ENCODE data around the gene KLF9. TPM values are rescaled to one million over a fixed set of nuclear protein-coding genes. Genes with fewer than 3 reads are reported as not detected.

The KLF9 gene
- total and polyA plus RNA-seq, 9 of the 15 experiments (the other 6 are each of a cell fraction or from before 2014, with no cell fraction given) = 3.3 to 11.9 (median 6.9) TPM

DNA sequence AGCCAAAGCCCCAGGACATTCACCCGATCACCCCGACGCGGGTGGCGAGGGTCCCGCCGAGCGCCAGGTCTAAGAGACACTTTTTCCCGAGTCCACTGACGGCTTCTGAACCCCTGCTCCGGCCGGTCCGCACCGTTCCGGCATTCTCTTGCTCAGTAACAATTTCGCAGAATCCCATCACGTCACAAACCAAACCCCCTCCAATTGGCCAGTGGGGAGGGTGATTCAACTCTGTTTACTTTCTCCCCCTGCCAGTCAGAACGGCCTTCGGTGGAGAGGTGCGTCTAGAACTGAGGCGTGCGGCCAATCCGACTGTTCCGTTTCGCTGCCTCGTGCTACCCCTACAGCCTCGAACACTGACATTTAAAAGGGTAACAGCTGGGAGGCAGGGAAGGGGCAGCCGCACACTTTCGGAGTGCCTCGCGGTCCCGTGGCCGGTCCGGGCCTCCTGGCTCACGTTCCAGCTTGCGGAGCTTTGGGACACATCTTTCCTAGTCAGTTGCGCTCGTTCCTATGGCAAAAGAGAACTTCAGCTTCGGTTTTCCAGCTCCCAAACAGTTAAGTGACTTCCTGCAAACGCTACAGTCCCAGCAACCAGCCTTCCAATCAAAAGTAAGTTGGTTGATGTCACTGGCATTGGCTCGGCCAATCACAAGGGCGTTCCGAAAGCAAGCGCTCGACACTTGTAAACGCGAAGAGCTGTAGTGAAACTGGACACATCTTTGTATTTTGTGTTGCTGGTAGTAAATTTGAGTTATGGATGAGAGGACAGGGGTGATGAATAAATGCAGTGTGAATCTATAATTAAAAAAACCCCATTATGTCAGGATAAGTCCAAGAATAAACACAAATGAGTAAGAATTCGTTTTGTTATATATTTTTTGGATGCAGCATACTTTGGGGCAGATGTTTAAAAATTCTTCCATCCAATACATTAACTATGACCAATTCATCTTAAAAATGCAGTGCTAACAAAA is at the start of gene KLF9 (continued):
- TF ChIP-seq, protein P1, sequence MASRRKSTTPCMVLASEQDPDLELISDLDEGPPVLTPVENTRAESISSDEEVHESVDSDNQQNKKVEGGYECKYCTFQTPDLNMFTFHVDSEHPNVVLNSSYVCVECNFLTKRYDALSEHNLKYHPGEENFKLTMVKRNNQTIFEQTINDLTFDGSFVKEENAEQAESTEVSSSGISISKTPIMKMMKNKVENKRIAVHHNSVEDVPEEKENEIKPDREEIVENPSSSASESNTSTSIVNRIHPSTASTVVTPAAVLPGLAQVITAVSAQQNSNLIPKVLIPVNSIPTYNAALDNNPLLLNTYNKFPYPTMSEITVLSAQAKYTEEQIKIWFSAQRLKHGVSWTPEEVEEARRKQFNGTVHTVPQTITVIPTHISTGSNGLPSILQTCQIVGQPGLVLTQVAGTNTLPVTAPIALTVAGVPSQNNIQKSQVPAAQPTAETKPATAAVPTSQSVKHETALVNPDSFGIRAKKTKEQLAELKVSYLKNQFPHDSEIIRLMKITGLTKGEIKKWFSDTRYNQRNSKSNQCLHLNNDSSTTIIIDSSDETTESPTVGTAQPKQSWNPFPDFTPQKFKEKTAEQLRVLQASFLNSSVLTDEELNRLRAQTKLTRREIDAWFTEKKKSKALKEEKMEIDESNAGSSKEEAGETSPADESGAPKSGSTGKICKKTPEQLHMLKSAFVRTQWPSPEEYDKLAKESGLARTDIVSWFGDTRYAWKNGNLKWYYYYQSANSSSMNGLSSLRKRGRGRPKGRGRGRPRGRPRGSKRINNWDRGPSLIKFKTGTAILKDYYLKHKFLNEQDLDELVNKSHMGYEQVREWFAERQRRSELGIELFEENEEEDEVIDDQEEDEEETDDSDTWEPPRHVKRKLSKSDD (conservative IDR thresholded peaks at IDR 0.05; ENCODE audit: low read length) = no peak
- TF ChIP-seq, protein P2, sequence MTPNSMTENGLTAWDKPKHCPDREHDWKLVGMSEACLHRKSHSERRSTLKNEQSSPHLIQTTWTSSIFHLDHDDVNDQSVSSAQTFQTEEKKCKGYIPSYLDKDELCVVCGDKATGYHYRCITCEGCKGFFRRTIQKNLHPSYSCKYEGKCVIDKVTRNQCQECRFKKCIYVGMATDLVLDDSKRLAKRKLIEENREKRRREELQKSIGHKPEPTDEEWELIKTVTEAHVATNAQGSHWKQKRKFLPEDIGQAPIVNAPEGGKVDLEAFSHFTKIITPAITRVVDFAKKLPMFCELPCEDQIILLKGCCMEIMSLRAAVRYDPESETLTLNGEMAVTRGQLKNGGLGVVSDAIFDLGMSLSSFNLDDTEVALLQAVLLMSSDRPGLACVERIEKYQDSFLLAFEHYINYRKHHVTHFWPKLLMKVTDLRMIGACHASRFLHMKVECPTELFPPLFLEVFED (CRISPR knock-in tag; conservative IDR thresholded peaks at IDR 0.05) = no peak
- no peak for TF ChIP-seq ZNF584 (CRISPR knock-in tag; IDR thresholded peaks at IDR 0.05; ENCODE audit: low read depth)
- no peak for TF ChIP-seq NFXL1 (CRISPR knock-in tag; IDR thresholded peaks at IDR 0.05)
- no peak for TF ChIP-seq ETV1 (tag; conservative IDR thresholded peaks at IDR 0.05; ENCODE audit: low read depth)
- TF ChIP-seq SMAD2 (IDR thresholded peaks at IDR 0.05; ENCODE audit: low read depth, low read length) = no peak
- TF ChIP-seq, protein P3, sequence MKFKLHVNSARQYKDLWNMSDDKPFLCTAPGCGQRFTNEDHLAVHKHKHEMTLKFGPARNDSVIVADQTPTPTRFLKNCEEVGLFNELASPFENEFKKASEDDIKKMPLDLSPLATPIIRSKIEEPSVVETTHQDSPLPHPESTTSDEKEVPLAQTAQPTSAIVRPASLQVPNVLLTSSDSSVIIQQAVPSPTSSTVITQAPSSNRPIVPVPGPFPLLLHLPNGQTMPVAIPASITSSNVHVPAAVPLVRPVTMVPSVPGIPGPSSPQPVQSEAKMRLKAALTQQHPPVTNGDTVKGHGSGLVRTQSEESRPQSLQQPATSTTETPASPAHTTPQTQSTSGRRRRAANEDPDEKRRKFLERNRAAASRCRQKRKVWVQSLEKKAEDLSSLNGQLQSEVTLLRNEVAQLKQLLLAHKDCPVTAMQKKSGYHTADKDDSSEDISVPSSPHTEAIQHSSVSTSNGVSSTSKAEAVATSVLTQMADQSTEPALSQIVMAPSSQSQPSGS (CRISPR knock-in tag; IDR thresholded peaks at IDR 0.05) = no peak
- TF ChIP-seq ILF3 (IDR thresholded peaks at IDR 0.05; ENCODE audit: borderline replicate concordance) = no peak
- no peak for TF ChIP-seq ZNF253 (CRISPR knock-in tag; conservative IDR thresholded peaks at IDR 0.05)
- peak; percentile 74 for TF ChIP-seq GABPB1 (CRISPR knock-in tag; IDR thresholded peaks at IDR 0.05)
- peak; percentile 77 for TF ChIP-seq NCOA6 (IDR thresholded peaks at IDR 0.05)
- TF ChIP-seq, protein P4, sequence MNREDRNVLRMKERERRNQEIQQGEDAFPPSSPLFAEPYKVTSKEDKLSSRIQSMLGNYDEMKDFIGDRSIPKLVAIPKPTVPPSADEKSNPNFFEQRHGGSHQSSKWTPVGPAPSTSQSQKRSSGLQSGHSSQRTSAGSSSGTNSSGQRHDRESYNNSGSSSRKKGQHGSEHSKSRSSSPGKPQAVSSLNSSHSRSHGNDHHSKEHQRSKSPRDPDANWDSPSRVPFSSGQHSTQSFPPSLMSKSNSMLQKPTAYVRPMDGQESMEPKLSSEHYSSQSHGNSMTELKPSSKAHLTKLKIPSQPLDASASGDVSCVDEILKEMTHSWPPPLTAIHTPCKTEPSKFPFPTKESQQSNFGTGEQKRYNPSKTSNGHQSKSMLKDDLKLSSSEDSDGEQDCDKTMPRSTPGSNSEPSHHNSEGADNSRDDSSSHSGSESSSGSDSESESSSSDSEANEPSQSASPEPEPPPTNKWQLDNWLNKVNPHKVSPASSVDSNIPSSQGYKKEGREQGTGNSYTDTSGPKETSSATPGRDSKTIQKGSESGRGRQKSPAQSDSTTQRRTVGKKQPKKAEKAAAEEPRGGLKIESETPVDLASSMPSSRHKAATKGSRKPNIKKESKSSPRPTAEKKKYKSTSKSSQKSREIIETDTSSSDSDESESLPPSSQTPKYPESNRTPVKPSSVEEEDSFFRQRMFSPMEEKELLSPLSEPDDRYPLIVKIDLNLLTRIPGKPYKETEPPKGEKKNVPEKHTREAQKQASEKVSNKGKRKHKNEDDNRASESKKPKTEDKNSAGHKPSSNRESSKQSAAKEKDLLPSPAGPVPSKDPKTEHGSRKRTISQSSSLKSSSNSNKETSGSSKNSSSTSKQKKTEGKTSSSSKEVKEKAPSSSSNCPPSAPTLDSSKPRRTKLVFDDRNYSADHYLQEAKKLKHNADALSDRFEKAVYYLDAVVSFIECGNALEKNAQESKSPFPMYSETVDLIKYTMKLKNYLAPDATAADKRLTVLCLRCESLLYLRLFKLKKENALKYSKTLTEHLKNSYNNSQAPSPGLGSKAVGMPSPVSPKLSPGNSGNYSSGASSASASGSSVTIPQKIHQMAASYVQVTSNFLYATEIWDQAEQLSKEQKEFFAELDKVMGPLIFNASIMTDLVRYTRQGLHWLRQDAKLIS (CRISPR knock-in tag; IDR thresholded peaks at IDR 0.05) = peak; percentile 96
- TF ChIP-seq ZNF165 (CRISPR knock-in tag; IDR thresholded peaks at IDR 0.05; ENCODE audit: borderline replicate concordance) = no peak
- no peak for TF ChIP-seq LEF1 (IDR thresholded peaks at IDR 0.05)
- TF ChIP-seq, protein P5, sequence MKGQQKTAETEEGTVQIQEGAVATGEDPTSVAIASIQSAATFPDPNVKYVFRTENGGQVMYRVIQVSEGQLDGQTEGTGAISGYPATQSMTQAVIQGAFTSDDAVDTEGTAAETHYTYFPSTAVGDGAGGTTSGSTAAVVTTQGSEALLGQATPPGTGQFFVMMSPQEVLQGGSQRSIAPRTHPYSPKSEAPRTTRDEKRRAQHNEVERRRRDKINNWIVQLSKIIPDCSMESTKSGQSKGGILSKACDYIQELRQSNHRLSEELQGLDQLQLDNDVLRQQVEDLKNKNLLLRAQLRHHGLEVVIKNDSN (CRISPR knock-in tag; IDR thresholded peaks at IDR 0.05) = peak; percentile 38; the same call in 1 of the 2 replicates
- TF ChIP-seq CBX3 (IDR thresholded peaks at IDR 0.05; ENCODE audit: borderline replicate concordance in 1 of 2, low read length in 2 of 2) = peak in 1 of 2 experiments; percentile 82; a peak in 2 of 3 replicates
- no peak for TF ChIP-seq XRCC3 (IDR thresholded peaks at IDR 0.05)
